Measurements from ENCODE around the gene ZIC1. TPM values are rescaled to one million over a fixed set of nuclear protein-coding genes. Genes with fewer than 3 reads are reported as not detected.

The ZIC1 gene
- total RNA-seq, 1 donor: not detected

- peaks cover 91% of the 10 kb centered on the region for H3K27me3 ChIP-seq (ENCODE audit: insufficient read depth, low read length)
- no peaks in the 10 kb centered on the region for H3K9me3 ChIP-seq (ENCODE audit: low read depth, low read length)
- no peak overlapping the region for H3K4me3 ChIP-seq (ENCODE audit: low read length)
- no peaks in the 10 kb centered on the region for H3K4me1 ChIP-seq (ENCODE audit: insufficient read depth, low read length)
Observed at GRCh38 chr3:147371771-147372340, 37.3 kb upstream of the ZIC1 start.

GRCh38 chr3:147372525-147373027 is 36.6 kb upstream of the ZIC1 start:
- Histone ChIP-seq H3K4me1 (ENCODE audit: insufficient read depth, low read length) (no peaks in the 10 kb centered on the region), H3K4me3 (ENCODE audit: low read length) (no peak overlapping the region), H3K27me3 (ENCODE audit: insufficient read depth, low read length) (peaks cover 91% of the 10 kb centered on the region), H3K9me3 (ENCODE audit: low read depth, low read length) (no peaks in the 10 kb centered on the region)

GRCh38 chr3:147373301-147373700 is 35.9 kb upstream of the ZIC1 start:
- H3K4me3 ChIP-seq (ENCODE audit: low read length): no peak overlapping the region
- no peaks in the 10 kb centered on the region for H3K4me1 ChIP-seq (ENCODE audit: insufficient read depth, low read length)
- H3K27me3 ChIP-seq (ENCODE audit: insufficient read depth, low read length): peaks cover 91% of the 10 kb centered on the region
- no peaks in the 10 kb centered on the region for H3K9me3 ChIP-seq (ENCODE audit: low read depth, low read length)

- Histone ChIP-seq H3K27me3 (ENCODE audit: insufficient read depth, low read length) (peaks cover 93% of the 10 kb centered on the region), H3K9me3 (ENCODE audit: low read depth, low read length) (no peaks in the 10 kb centered on the region), H3K4me3 (ENCODE audit: low read length) (no peak overlapping the region), H3K4me1 (ENCODE audit: insufficient read depth, low read length) (no peaks in the 10 kb centered on the region)
Observed at GRCh38 chr3:147377412-147378367, 31.5 kb upstream of the ZIC1 start.

- no peak overlapping the region for H3K4me3 ChIP-seq (ENCODE audit: low read length)
- H3K27me3 ChIP-seq (ENCODE audit: insufficient read depth, low read length): peaks cover 97% of the 10 kb centered on the region
- H3K9me3 ChIP-seq (ENCODE audit: low read depth, low read length): no peaks in the 10 kb centered on the region
- H3K4me1 ChIP-seq (ENCODE audit: insufficient read depth, low read length): no peaks in the 10 kb centered on the region
Observed at GRCh38 chr3:147379651-147380050, 29.5 kb upstream of the ZIC1 start.

- no peaks in the 10 kb centered on the region for H3K9me3 ChIP-seq (ENCODE audit: low read depth, low read length)
- H3K4me1 ChIP-seq (ENCODE audit: insufficient read depth, low read length): no peaks in the 10 kb centered on the region
- peaks cover 98% of the 10 kb centered on the region for H3K27me3 ChIP-seq (ENCODE audit: insufficient read depth, low read length)
- H3K4me3 ChIP-seq (ENCODE audit: low read length): no peak overlapping the region
Observed at GRCh38 chr3:147380387-147380951, 28.7 kb upstream of the ZIC1 start.

- H3K4me3 ChIP-seq (ENCODE audit: low read length): no peak overlapping the region
- H3K4me1 ChIP-seq (ENCODE audit: insufficient read depth, low read length): no peaks in the 10 kb centered on the region
- H3K9me3 ChIP-seq (ENCODE audit: low read depth, low read length): no peaks in the 10 kb centered on the region
- H3K27me3 ChIP-seq (ENCODE audit: insufficient read depth, low read length): peaks cover 98% of the 10 kb centered on the region
Observed at GRCh38 chr3:147380977-147381376, 28.2 kb upstream of the ZIC1 start.

GRCh38 chr3:147381596-147381995 is 27.6 kb upstream of the ZIC1 start:
- Histone ChIP-seq H3K9me3 (ENCODE audit: low read depth, low read length) (no peaks in the 10 kb centered on the region), H3K4me3 (ENCODE audit: low read length) (no peak overlapping the region), H3K27me3 (ENCODE audit: insufficient read depth, low read length) (peaks cover 99% of the 10 kb centered on the region), H3K4me1 (ENCODE audit: insufficient read depth, low read length) (no peaks in the 10 kb centered on the region)

GRCh38 chr3:147383617-147384016 is 25.5 kb upstream of the ZIC1 start:
- Histone ChIP-seq H3K4me3 (ENCODE audit: low read length) (no peak overlapping the region), H3K9me3 (ENCODE audit: low read depth, low read length) (no peaks in the 10 kb centered on the region), H3K27me3 (ENCODE audit: insufficient read depth, low read length) (peaks cover 99% of the 10 kb centered on the region), H3K4me1 (ENCODE audit: insufficient read depth, low read length) (no peaks in the 10 kb centered on the region)

- Histone ChIP-seq H3K4me3 (ENCODE audit: low read length) (no peak overlapping the region), H3K4me1 (ENCODE audit: insufficient read depth, low read length) (no peaks in the 10 kb centered on the region), H3K9me3 (ENCODE audit: low read depth, low read length) (no peaks in the 10 kb centered on the region), H3K27me3 (ENCODE audit: insufficient read depth, low read length) (peaks cover 99% of the 10 kb centered on the region)
Observed at GRCh38 chr3:147384210-147385058, 24.7 kb upstream of the ZIC1 start.

- no peaks in the 10 kb centered on the region for H3K9me3 ChIP-seq (ENCODE audit: low read depth, low read length)
- H3K27me3 ChIP-seq (ENCODE audit: insufficient read depth, low read length): peaks cover 99% of the 10 kb centered on the region
- no peak overlapping the region for H3K4me3 ChIP-seq (ENCODE audit: low read length)
- no peaks in the 10 kb centered on the region for H3K4me1 ChIP-seq (ENCODE audit: insufficient read depth, low read length)
Observed at GRCh38 chr3:147385059-147386012, 23.8 kb upstream of the ZIC1 start.

GRCh38 chr3:147387291-147387884 is 21.8 kb upstream of the ZIC1 start:
- Histone ChIP-seq H3K27me3 (ENCODE audit: insufficient read depth, low read length) (peaks cover 97% of the 10 kb centered on the region), H3K4me3 (ENCODE audit: low read length) (no peak overlapping the region), H3K9me3 (ENCODE audit: low read depth, low read length) (no peaks in the 10 kb centered on the region), H3K4me1 (ENCODE audit: insufficient read depth, low read length) (no peaks in the 10 kb centered on the region)

- Histone ChIP-seq H3K4me3 (ENCODE audit: low read length) (no peak overlapping the region), H3K27me3 (ENCODE audit: insufficient read depth, low read length) (peaks cover 97% of the 10 kb centered on the region), H3K9me3 (ENCODE audit: low read depth, low read length) (no peaks in the 10 kb centered on the region), H3K4me1 (ENCODE audit: insufficient read depth, low read length) (no peaks in the 10 kb centered on the region)
Observed at GRCh38 chr3:147387885-147388699, 21.1 kb upstream of the ZIC1 start.

Data from mononuclear cell (primary cell).